GM23338 (cell line): Measurements from ENCODE around the gene SLC44A1. TPM values are rescaled to one million over a fixed set of nuclear protein-coding genes. Genes with fewer than 3 reads are reported as not detected.

ENCODE experiments used
- ATAC-seq: fragments of 200-7000 bp; cut with Tn5 transposase; 3 replicates; pipeline ENCODE4 v1.9.1; 2020
- DNase-seq: peaks from one replicate; pipeline ENCODE4 v3.0.0-alpha.2; 2015; ENCODE audit warnings: low spot score
- H2AFZ ChIP-seq: fragments of 200-600 bp; sonication (generic); 2 replicates; pipeline ENCODE4 v1.8.0; 2016; ENCODE audit warnings: antibody characterized with exemption, mild to moderate bottlenecking, moderate library complexity
- H3F3A ChIP-seq: fragments of 200-600 bp; sonication (generic); replicated peaks from 2 replicates; pipeline ENCODE4 v1.8.0; 2017; ENCODE audit warnings: antibody characterized with exemption, mixed run types, low read depth
- H3K27ac ChIP-seq: fragments of 200-600 bp; sonication (generic); 2 replicates; pipeline ENCODE4 v1.6.1; 2016; ENCODE audit warnings: low read depth
- H3K27me3 ChIP-seq: fragments of 200-600 bp; sonication (generic); 2 replicates; pipeline ENCODE4 v1.8.0; 2016; ENCODE audit warnings: mild to moderate bottlenecking, mixed run types, moderate library complexity; ENCODE audit not compliant: insufficient read depth
- H3K36me3 ChIP-seq: fragments of 200-600 bp; sonication (generic); 2 replicates; pipeline ENCODE4 v1.8.0; 2016; ENCODE audit warnings: mild to moderate bottlenecking; ENCODE audit not compliant: insufficient read depth
- H3K4me1 ChIP-seq: fragments of 200-600 bp; sonication (generic); 2 replicates; pipeline ENCODE4 v1.8.0; 2016; ENCODE audit warnings: mild to moderate bottlenecking, moderate library complexity; ENCODE audit not compliant: insufficient read depth
- H3K4me2 ChIP-seq: fragments of 200-600 bp; sonication (generic); 2 replicates; pipeline ENCODE4 v1.7.1; 2017; ENCODE audit warnings: mixed run types
- H3K4me3 ChIP-seq: fragments of 200-600 bp; sonication (generic); 2 replicates; pipeline ENCODE4 v1.6.1; 2016; ENCODE audit warnings: mixed run types
- H3K79me2 ChIP-seq: fragments of 200-600 bp; sonication (generic); replicated peaks from 2 replicates; pipeline ENCODE4 v1.8.0; 2017; ENCODE audit warnings: mild to moderate bottlenecking; ENCODE audit not compliant: insufficient read depth
- H3K9me2 ChIP-seq: fragments of 200-600 bp; sonication (generic); 2 replicates; pipeline ENCODE4 v1.8.0; 2017; ENCODE audit not compliant: insufficient read depth
- H4K20me1 ChIP-seq: fragments of 200-600 bp; sonication (generic); replicated peaks from 2 replicates; pipeline ENCODE4 v1.8.0; 2017; ENCODE audit warnings: mild to moderate bottlenecking; ENCODE audit not compliant: insufficient read depth
- H3K27ac Mint-ChIP-seq: 2 replicates; pipeline ENCODE4 v1.8.0; 2020; ENCODE audit warnings: inconsistent platforms, mild to moderate bottlenecking, moderate library complexity, mixed read lengths
- H3K27me3 Mint-ChIP-seq: 3 replicates; pipeline ENCODE4 v1.8.0; 2022; ENCODE audit warnings: low read depth, mild to moderate bottlenecking, moderate library complexity, mixed read lengths, inconsistent platforms; ENCODE audit not compliant: insufficient read depth, poor library complexity
- H3K36me3 Mint-ChIP-seq: 3 replicates; pipeline ENCODE4 v1.8.0; 2021; ENCODE audit warnings: low read depth, mild to moderate bottlenecking, inconsistent platforms, moderate library complexity, mixed read lengths
- H3K4me1 Mint-ChIP-seq: 3 replicates; pipeline ENCODE4 v1.8.0; 2020; ENCODE audit warnings: mild to moderate bottlenecking, inconsistent platforms, mixed read lengths
- H3K4me3 Mint-ChIP-seq: 3 replicates; pipeline ENCODE4 v1.8.0; 2021; ENCODE audit warnings: moderate library complexity, mild to moderate bottlenecking, inconsistent platforms, mixed read lengths
- H3K9me3 Mint-ChIP-seq: 3 replicates; pipeline ENCODE4 v1.8.0; 2020; ENCODE audit warnings: moderate library complexity, mild to moderate bottlenecking, inconsistent platforms, mixed read lengths
- CREB1 ChIP-seq: fragments of 250-450 bp; sonication (Bioruptor Pico); IDR thresholded peaks from 2 replicates; pipeline ENCODE4 v1.5.0; 2020; ENCODE audit warnings: low read depth, mild to moderate bottlenecking, moderate library complexity
- CTCF ChIP-seq, 2 experiments: fragments of 200-600 bp in 1 of 2; sonication (generic) in 1 of 2; conservative IDR thresholded peaks; 2 replicates each; pipeline versions ENCODE4 v1.5.1 to v1.6.1; 2016 to 2017; ENCODE audit warnings: antibody characterized with exemption in 2 of 2, low read depth in 2 of 2, mild to moderate bottlenecking in 2 of 2, moderate library complexity in 1 of 2
- ETS1 ChIP-seq: IDR thresholded peaks from 2 replicates; pipeline ENCODE4 v1.6.1; 2016; ENCODE audit warnings: antibody characterized with exemption
- EZH2 ChIP-seq: fragments of 200-600 bp; sonication (generic); IDR thresholded peaks from one replicate; pipeline ENCODE4 v1.8.0; 2017; ENCODE audit warnings: antibody characterized with exemption, mild to moderate bottlenecking, low read depth; ENCODE audit not compliant: unreplicated experiment
- EZH2phosphoT487 ChIP-seq: fragments of 200-600 bp; sonication (generic); IDR thresholded peaks from one replicate; pipeline ENCODE4 v1.8.1; 2018; ENCODE audit warnings: antibody characterized with exemption; ENCODE audit not compliant: unreplicated experiment
- POLR2AphosphoS5 ChIP-seq: IDR thresholded peaks from 2 replicates; pipeline ENCODE4 v1.6.1; 2016; ENCODE audit warnings: antibody characterized with exemption, low read depth
- REST ChIP-seq: IDR thresholded peaks from one replicate; pipeline ENCODE4 v1.6.1; 2018; ENCODE audit warnings: antibody characterized with exemption; ENCODE audit not compliant: unreplicated experiment
- STAT1 ChIP-seq: IDR thresholded peaks from one replicate; pipeline ENCODE4 v1.6.1; 2016; ENCODE audit warnings: antibody characterized with exemption; ENCODE audit not compliant: unreplicated experiment
- ZNF114 ChIP-seq: fragments of 250-450 bp; sonication (Bioruptor Pico); IDR thresholded peaks from 2 replicates; pipeline ENCODE4 v1.5.0; 2020; ENCODE audit warnings: mild to moderate bottlenecking, moderate library complexity
- ZNF331 ChIP-seq: fragments of 250-450 bp; sonication (Bioruptor Pico); IDR thresholded peaks from 2 replicates; pipeline ENCODE4 v1.5.0; 2020; ENCODE audit warnings: low read depth, mild to moderate bottlenecking, moderate library complexity
- ZNF462 ChIP-seq: fragments of 250-450 bp; sonication (Bioruptor Pico); IDR thresholded peaks from 2 replicates; pipeline ENCODE4 v1.5.0; 2020; ENCODE audit warnings: mild to moderate bottlenecking, moderate library complexity
- polyA plus RNA-seq: library from polyadenylated mRNA; unstranded; fragments of >200 nt; fragmentation: Nextera tagmentation; extraction: Ambion mirVana; gene quantifications from 2 replicates; pipeline ENCODE4 v1.2.1, GENCODE V29; 2016
- total RNA-seq: library from RNA; depleted of rRNA; stranded (reverse); fragments of >200 nt; shearing (Covaris generic); gene quantifications from 2 replicates; pipeline ENCODE4 v1.2.3, GENCODE V29; 2014

Gene SLC44A1
- total and polyA plus RNA-seq, 2 experiments from 2014 or later: 14.9 to 75.0 TPM

- Histone ChIP-seq H3K4me3 (no peak overlapping the region), H4K20me1 (no peaks in the 10 kb centered on the region), H3K27ac (no peak overlapping the region), H3K4me1 (no peaks in the 10 kb centered on the region), H3K36me3 (no peaks in the 10 kb centered on the region), H3K9me2 (no peaks in the 10 kb centered on the region), H2AFZ (no peak overlapping the region), H3F3A (no peaks in the 10 kb centered on the region), H3K4me2 (no peak overlapping the region), H3K79me2 (no peaks in the 10 kb centered on the region), H3K27me3 (no peaks in the 10 kb centered on the region)
- Mint-ChIP-seq H3K4me3 (no peak overlapping the region), H3K36me3 (no peaks in the 10 kb centered on the region), H3K4me1 (peaks cover 9% of the 10 kb centered on the region; the same call in 2 of the 3 replicates), H3K9me3 (no peaks in the 10 kb centered on the region), H3K27me3 (no peaks in the 10 kb centered on the region), H3K27ac (no peak overlapping the region)
- ATAC-seq (no peak), DNase-seq (no peak)
- TF ChIP-seq ETS1: no peak
- no peak for TF ChIP-seq STAT1
- no peak for TF ChIP-seq CTCF (conservative IDR thresholded peaks at IDR 0.05; ENCODE audit: low read depth in 2 of 2)
- TF ChIP-seq ZNF331 (CRISPR knock-in tag): no peak
- no peak for TF ChIP-seq ZNF114
- TF ChIP-seq EZH2phosphoT487: no peak
- no peak for TF ChIP-seq EZH2
- TF ChIP-seq CREB1 (CRISPR knock-in tag): no peak
- no peak for TF ChIP-seq REST
- no peak for TF ChIP-seq POLR2AphosphoS5
- TF ChIP-seq ZNF462: no peak
Observed at GRCh38 chr9:105439428-105439827, 195.0 kb downstream of the SLC44A1 start.
